ENCODE measurements around the gene IGIP.

GRCh38 chr5:140112685-140113179, 13.0 kb upstream of the IGIP start:
- TF ChIP-seq CTCF (IDR thresholded peaks at IDR 0.05; ENCODE audit: low read depth, low read length, missing input control): no peak
- no peak for TF ChIP-seq REST (IDR thresholded peaks at IDR 0.05)
- no peak for TF ChIP-seq JUND (IDR thresholded peaks at IDR 0.05)
- no peak for TF ChIP-seq RAD21 (IDR thresholded peaks at IDR 0.05)
- TF ChIP-seq TAF1 (conservative IDR thresholded peaks at IDR 0.05): no peak
- no peak for TF ChIP-seq MAX (IDR thresholded peaks at IDR 0.05)
- TF ChIP-seq ATF3 (IDR thresholded peaks at IDR 0.05): no peak
- no peak for TF ChIP-seq FOXA2 (IDR thresholded peaks at IDR 0.05)
- TF ChIP-seq YY1 (IDR thresholded peaks at IDR 0.05): no peak
- no peak for TF ChIP-seq SP1 (IDR thresholded peaks at IDR 0.05)

Data from liver (tissue), 3 donors.